ENCODE measurements around the gene RBM28.

DNA sequence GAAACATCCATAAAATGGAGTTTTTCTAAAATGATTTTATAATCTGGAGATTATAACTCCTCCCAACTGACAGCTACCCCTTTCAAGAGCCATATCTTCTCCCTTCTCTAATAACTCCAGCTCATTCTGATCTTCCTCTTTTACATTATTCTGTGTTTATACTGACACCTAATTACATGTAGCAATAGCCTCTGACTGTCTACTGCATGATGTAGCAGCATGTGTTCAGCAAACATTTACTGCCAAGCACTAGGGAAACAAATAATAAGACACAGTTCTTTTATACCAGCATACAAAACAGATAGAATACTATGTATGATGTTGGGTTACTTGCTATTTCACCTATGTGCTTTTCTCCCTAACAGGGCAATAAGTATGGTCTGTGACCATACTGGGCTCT, 20.7 kb downstream of the RBM28 start:
- TF ChIP-seq, protein P1, sequence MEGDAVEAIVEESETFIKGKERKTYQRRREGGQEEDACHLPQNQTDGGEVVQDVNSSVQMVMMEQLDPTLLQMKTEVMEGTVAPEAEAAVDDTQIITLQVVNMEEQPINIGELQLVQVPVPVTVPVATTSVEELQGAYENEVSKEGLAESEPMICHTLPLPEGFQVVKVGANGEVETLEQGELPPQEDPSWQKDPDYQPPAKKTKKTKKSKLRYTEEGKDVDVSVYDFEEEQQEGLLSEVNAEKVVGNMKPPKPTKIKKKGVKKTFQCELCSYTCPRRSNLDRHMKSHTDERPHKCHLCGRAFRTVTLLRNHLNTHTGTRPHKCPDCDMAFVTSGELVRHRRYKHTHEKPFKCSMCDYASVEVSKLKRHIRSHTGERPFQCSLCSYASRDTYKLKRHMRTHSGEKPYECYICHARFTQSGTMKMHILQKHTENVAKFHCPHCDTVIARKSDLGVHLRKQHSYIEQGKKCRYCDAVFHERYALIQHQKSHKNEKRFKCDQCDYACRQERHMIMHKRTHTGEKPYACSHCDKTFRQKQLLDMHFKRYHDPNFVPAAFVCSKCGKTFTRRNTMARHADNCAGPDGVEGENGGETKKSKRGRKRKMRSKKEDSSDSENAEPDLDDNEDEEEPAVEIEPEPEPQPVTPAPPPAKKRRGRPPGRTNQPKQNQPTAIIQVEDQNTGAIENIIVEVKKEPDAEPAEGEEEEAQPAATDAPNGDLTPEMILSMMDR (IDR thresholded peaks at IDR 0.05; ENCODE audit: poor library complexity, severe bottlenecking): no peak
- TF ChIP-seq POLR2AphosphoS5 (IDR thresholded peaks at IDR 0.05) (no peak), EP300 (conservative IDR thresholded peaks at IDR 0.05; ENCODE audit: poor library complexity, severe bottlenecking) (no peak)

Measured in neural cell (in vitro differentiated cells).